GM23338 (cell line): ENCODE measurements around the gene NLRP9. TPM values are rescaled to one million over a fixed set of nuclear protein-coding genes. Genes with fewer than 3 reads are reported as not detected.

Experiments used
- ATAC-seq: fragments of 200-7000 bp; cut with Tn5 transposase; 3 replicates; pipeline ENCODE4 v1.9.1; 2020
- DNase-seq: peaks from one replicate; pipeline ENCODE4 v3.0.0-alpha.2; 2015; ENCODE audit warnings: low spot score
- H2AFZ ChIP-seq: fragments of 200-600 bp; sonication (generic); 2 replicates; pipeline ENCODE4 v1.8.0; 2016; ENCODE audit warnings: antibody characterized with exemption, mild to moderate bottlenecking, moderate library complexity
- H3F3A ChIP-seq: fragments of 200-600 bp; sonication (generic); replicated peaks from 2 replicates; pipeline ENCODE4 v1.8.0; 2017; ENCODE audit warnings: antibody characterized with exemption, mixed run types, low read depth
- H3K27ac ChIP-seq: fragments of 200-600 bp; sonication (generic); 2 replicates; pipeline ENCODE4 v1.6.1; 2016; ENCODE audit warnings: low read depth
- H3K27me3 ChIP-seq: fragments of 200-600 bp; sonication (generic); 2 replicates; pipeline ENCODE4 v1.8.0; 2016; ENCODE audit warnings: mild to moderate bottlenecking, mixed run types, moderate library complexity; ENCODE audit not compliant: insufficient read depth
- H3K36me3 ChIP-seq: fragments of 200-600 bp; sonication (generic); 2 replicates; pipeline ENCODE4 v1.8.0; 2016; ENCODE audit warnings: mild to moderate bottlenecking; ENCODE audit not compliant: insufficient read depth
- H3K4me1 ChIP-seq: fragments of 200-600 bp; sonication (generic); 2 replicates; pipeline ENCODE4 v1.8.0; 2016; ENCODE audit warnings: mild to moderate bottlenecking, moderate library complexity; ENCODE audit not compliant: insufficient read depth
- H3K4me2 ChIP-seq: fragments of 200-600 bp; sonication (generic); 2 replicates; pipeline ENCODE4 v1.7.1; 2017; ENCODE audit warnings: mixed run types
- H3K4me3 ChIP-seq: fragments of 200-600 bp; sonication (generic); 2 replicates; pipeline ENCODE4 v1.6.1; 2016; ENCODE audit warnings: mixed run types
- H3K79me2 ChIP-seq: fragments of 200-600 bp; sonication (generic); replicated peaks from 2 replicates; pipeline ENCODE4 v1.8.0; 2017; ENCODE audit warnings: mild to moderate bottlenecking; ENCODE audit not compliant: insufficient read depth
- H3K9me2 ChIP-seq: fragments of 200-600 bp; sonication (generic); 2 replicates; pipeline ENCODE4 v1.8.0; 2017; ENCODE audit not compliant: insufficient read depth
- H4K20me1 ChIP-seq: fragments of 200-600 bp; sonication (generic); replicated peaks from 2 replicates; pipeline ENCODE4 v1.8.0; 2017; ENCODE audit warnings: mild to moderate bottlenecking; ENCODE audit not compliant: insufficient read depth
- H3K27ac Mint-ChIP-seq: 2 replicates; pipeline ENCODE4 v1.8.0; 2020; ENCODE audit warnings: inconsistent platforms, mild to moderate bottlenecking, moderate library complexity, mixed read lengths
- H3K27me3 Mint-ChIP-seq: 3 replicates; pipeline ENCODE4 v1.8.0; 2022; ENCODE audit warnings: low read depth, mild to moderate bottlenecking, moderate library complexity, mixed read lengths, inconsistent platforms; ENCODE audit not compliant: insufficient read depth, poor library complexity
- H3K36me3 Mint-ChIP-seq: 3 replicates; pipeline ENCODE4 v1.8.0; 2021; ENCODE audit warnings: low read depth, mild to moderate bottlenecking, inconsistent platforms, moderate library complexity, mixed read lengths
- H3K4me1 Mint-ChIP-seq: 3 replicates; pipeline ENCODE4 v1.8.0; 2020; ENCODE audit warnings: mild to moderate bottlenecking, inconsistent platforms, mixed read lengths
- H3K4me3 Mint-ChIP-seq: 3 replicates; pipeline ENCODE4 v1.8.0; 2021; ENCODE audit warnings: moderate library complexity, mild to moderate bottlenecking, inconsistent platforms, mixed read lengths
- H3K9me3 Mint-ChIP-seq: 3 replicates; pipeline ENCODE4 v1.8.0; 2020; ENCODE audit warnings: moderate library complexity, mild to moderate bottlenecking, inconsistent platforms, mixed read lengths
- CREB1 ChIP-seq: fragments of 250-450 bp; sonication (Bioruptor Pico); IDR thresholded peaks from 2 replicates; pipeline ENCODE4 v1.5.0; 2020; ENCODE audit warnings: low read depth, mild to moderate bottlenecking, moderate library complexity
- EZH2 ChIP-seq: fragments of 200-600 bp; sonication (generic); IDR thresholded peaks from one replicate; pipeline ENCODE4 v1.8.0; 2017; ENCODE audit warnings: antibody characterized with exemption, mild to moderate bottlenecking, low read depth; ENCODE audit not compliant: unreplicated experiment
- EZH2phosphoT487 ChIP-seq: fragments of 200-600 bp; sonication (generic); IDR thresholded peaks from one replicate; pipeline ENCODE4 v1.8.1; 2018; ENCODE audit warnings: antibody characterized with exemption; ENCODE audit not compliant: unreplicated experiment
- JUNB ChIP-seq: IDR thresholded peaks from one replicate; pipeline ENCODE4 v1.6.1; 2016; ENCODE audit warnings: antibody characterized with exemption; ENCODE audit not compliant: unreplicated experiment
- NANOG ChIP-seq: IDR thresholded peaks from 2 replicates; pipeline ENCODE4 v1.6.1; 2016; ENCODE audit warnings: antibody characterized with exemption, borderline replicate concordance
- STAT1 ChIP-seq: IDR thresholded peaks from one replicate; pipeline ENCODE4 v1.6.1; 2016; ENCODE audit warnings: antibody characterized with exemption; ENCODE audit not compliant: unreplicated experiment
- ZNF114 ChIP-seq: fragments of 250-450 bp; sonication (Bioruptor Pico); IDR thresholded peaks from 2 replicates; pipeline ENCODE4 v1.5.0; 2020; ENCODE audit warnings: mild to moderate bottlenecking, moderate library complexity
- ZNF331 ChIP-seq: fragments of 250-450 bp; sonication (Bioruptor Pico); IDR thresholded peaks from 2 replicates; pipeline ENCODE4 v1.5.0; 2020; ENCODE audit warnings: low read depth, mild to moderate bottlenecking, moderate library complexity
- ZNF462 ChIP-seq: fragments of 250-450 bp; sonication (Bioruptor Pico); IDR thresholded peaks from 2 replicates; pipeline ENCODE4 v1.5.0; 2020; ENCODE audit warnings: mild to moderate bottlenecking, moderate library complexity
- polyA plus RNA-seq: library from polyadenylated mRNA; unstranded; fragments of >200 nt; fragmentation: Nextera tagmentation; extraction: Ambion mirVana; gene quantifications from 2 replicates; pipeline ENCODE4 v1.2.1, GENCODE V29; 2016
- total RNA-seq: library from RNA; depleted of rRNA; stranded (reverse); fragments of >200 nt; shearing (Covaris generic); gene quantifications from 2 replicates; pipeline ENCODE4 v1.2.3, GENCODE V29; 2014
- TF ChIP-seq, protein P1 (sequence below): IDR thresholded peaks from 2 replicates; pipeline ENCODE4 v1.6.1; 2016; ENCODE audit warnings: antibody characterized with exemption

Gene NLRP9
- total and polyA plus RNA-seq, 2 experiments from 2014 or later: not detected

- Histone ChIP-seq H4K20me1 (peaks cover 16% of the 10 kb centered on the region; the same call in 1 of the 2 replicates), H3K79me2 (peaks cover 39% of the 10 kb centered on the region), H3K27me3 (no peaks in the 10 kb centered on the region), H3K4me3 (no peak overlapping the region), H2AFZ (no peak overlapping the region), H3K36me3 (peaks cover 9% of the 10 kb centered on the region; the same call in 1 of the 2 replicates), H3K4me1 (no peaks in the 10 kb centered on the region), H3K27ac (no peak overlapping the region), H3K9me2 (no peaks in the 10 kb centered on the region), H3K4me2 (no peak overlapping the region), H3F3A (no peaks in the 10 kb centered on the region)
- Mint-ChIP-seq H3K27me3 (peaks cover 6% of the 10 kb centered on the region), H3K9me3 (no peaks in the 10 kb centered on the region), H3K27ac (no peak overlapping the region), H3K4me3 (no peak overlapping the region), H3K36me3 (peaks cover 28% of the 10 kb centered on the region), H3K4me1 (no peaks in the 10 kb centered on the region; the same call in 2 of the 3 replicates)
- TF ChIP-seq STAT1 (no peak), JUNB (no peak)
- ATAC-seq: no peak
- no peak for DNase-seq
These were observed 54.5 kb downstream of the NLRP9 start for GRCh38 chr19:55683449-55684261.

- Histone ChIP-seq H4K20me1 (peaks cover 30% of the 10 kb centered on the region), H2AFZ (no peak overlapping the region), H3K4me3 (no peak overlapping the region), H3K36me3 (peaks cover 12% of the 10 kb centered on the region; the same call in 1 of the 2 replicates), H3K4me2 (no peak overlapping the region), H3K79me2 (peaks cover 53% of the 10 kb centered on the region), H3K9me2 (no peaks in the 10 kb centered on the region), H3K27ac (no peak overlapping the region; the same call in 1 of the 2 replicates), H3K27me3 (no peaks in the 10 kb centered on the region), H3F3A (no peaks in the 10 kb centered on the region), H3K4me1 (peaks cover 3% of the 10 kb centered on the region; the same call in 1 of the 2 replicates)
- Mint-ChIP-seq H3K9me3 (no peaks in the 10 kb centered on the region), H3K27me3 (peaks cover 6% of the 10 kb centered on the region), H3K36me3 (peaks cover 35% of the 10 kb centered on the region), H3K27ac (no peak overlapping the region), H3K4me3 (no peak overlapping the region), H3K4me1 (peaks cover 4% of the 10 kb centered on the region)
- TF ChIP-seq, protein P1, sequence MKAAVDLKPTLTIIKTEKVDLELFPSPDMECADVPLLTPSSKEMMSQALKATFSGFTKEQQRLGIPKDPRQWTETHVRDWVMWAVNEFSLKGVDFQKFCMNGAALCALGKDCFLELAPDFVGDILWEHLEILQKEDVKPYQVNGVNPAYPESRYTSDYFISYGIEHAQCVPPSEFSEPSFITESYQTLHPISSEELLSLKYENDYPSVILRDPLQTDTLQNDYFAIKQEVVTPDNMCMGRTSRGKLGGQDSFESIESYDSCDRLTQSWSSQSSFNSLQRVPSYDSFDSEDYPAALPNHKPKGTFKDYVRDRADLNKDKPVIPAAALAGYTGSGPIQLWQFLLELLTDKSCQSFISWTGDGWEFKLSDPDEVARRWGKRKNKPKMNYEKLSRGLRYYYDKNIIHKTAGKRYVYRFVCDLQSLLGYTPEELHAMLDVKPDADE: no peak
- TF ChIP-seq NANOG (no peak), EZH2phosphoT487 (no peak), CREB1 (CRISPR knock-in tag) (no peak), STAT1 (no peak), EZH2 (no peak), ZNF462 (no peak), JUNB (no peak), ZNF114 (CRISPR knock-in tag) (no peak), ZNF331 (CRISPR knock-in tag) (no peak)
- ATAC-seq: no peak
- no peak for DNase-seq
These were observed 56.8 kb downstream of the NLRP9 start for GRCh38 chr19:55681131-55682092.
